UCSD-AML1 (cell line): ENCODE results near the gene PDGFC.
"Not testable (repeated sequence)": the region's sequence is repeated elsewhere in the genome, so short reads cannot be mapped to it uniquely, and the experiment has no call there.

Experiments
- DNase-seq: peaks from one replicate; lab custom pipeline; 2025; ENCODE audit not compliant: unreplicated experiment; lab: John Stamatoyannopoulos, UW

Gene PDGFC

GRCh38 chr4:156913234-156913633 lies 58.4 kb downstream of the PDGFC start:
- DNase-seq, result no peak

- no peak for DNase-seq
Observed at GRCh38 chr4:156909010-156909409, 62.6 kb downstream of the PDGFC start.

- no peak for DNase-seq
Observed at GRCh38 chr4:156906325-156906724, 65.3 kb downstream of the PDGFC start.

- no peak for DNase-seq
Observed at GRCh38 chr4:156901871-156902270, 69.7 kb downstream of the PDGFC start.

- no peak for DNase-seq
Observed at GRCh38 chr4:156898373-156899117, 73.1 kb downstream of the PDGFC start.

- DNase-seq, result no peak
Observed at GRCh38 chr4:156896527-156896926, 75.1 kb downstream of the PDGFC start.

- no peak for DNase-seq
Observed at GRCh38 chr4:156894234-156894633, 77.4 kb downstream of the PDGFC start.

GRCh38 chr4:156892805-156893204 lies 78.8 kb downstream of the PDGFC start:
- DNase-seq, result no peak

GRCh38 chr4:156889616-156890594 lies 81.7 kb downstream of the PDGFC start:
- no peak for DNase-seq

- no peak for DNase-seq
Observed at GRCh38 chr4:156888762-156889161, 82.8 kb downstream of the PDGFC start.

GRCh38 chr4:156886481-156886880 lies 85.1 kb downstream of the PDGFC start:
- no peak for DNase-seq

- DNase-seq, result no peak
Observed at GRCh38 chr4:156885374-156885773, 86.2 kb downstream of the PDGFC start.

- no peak for DNase-seq
Observed at GRCh38 chr4:156884183-156884582, 87.4 kb downstream of the PDGFC start.

GRCh38 chr4:156875704-156876103 lies 95.9 kb downstream of the PDGFC start:
- DNase-seq, result no peak

- no peak for DNase-seq
Observed at GRCh38 chr4:156875055-156875454, 96.5 kb downstream of the PDGFC start.

- DNase-seq, result no peak
Observed at GRCh38 chr4:156873799-156874198, 97.8 kb downstream of the PDGFC start.

- DNase-seq, result no peak
Observed at GRCh38 chr4:156870861-156871260, 100.7 kb downstream of the PDGFC start.

- no peak for DNase-seq
Observed at GRCh38 chr4:156870131-156870530, 101.5 kb downstream of the PDGFC start.

GRCh38 chr4:156866088-156866487 lies 105.5 kb downstream of the PDGFC start:
- not testable (repeated sequence) for DNase-seq

GRCh38 chr4:156865451-156865850 lies 106.1 kb downstream of the PDGFC start:
- no peak for DNase-seq

GRCh38 chr4:156858071-156858470 lies 113.5 kb downstream of the PDGFC start:
- no peak for DNase-seq

- no peak for DNase-seq
Observed at GRCh38 chr4:156838761-156839160, 132.8 kb downstream of the PDGFC start.
